ENCODE data around the gene PPP5C.
"Not testable (repeated sequence)": the region's sequence is repeated elsewhere in the genome, so short reads cannot be mapped to it uniquely, and the experiment has no call there.

Gene PPP5C

GRCh38 chr19:46366620-46367292, 19.9 kb downstream of the PPP5C start:
- no peak for DNase-seq

DNA sequence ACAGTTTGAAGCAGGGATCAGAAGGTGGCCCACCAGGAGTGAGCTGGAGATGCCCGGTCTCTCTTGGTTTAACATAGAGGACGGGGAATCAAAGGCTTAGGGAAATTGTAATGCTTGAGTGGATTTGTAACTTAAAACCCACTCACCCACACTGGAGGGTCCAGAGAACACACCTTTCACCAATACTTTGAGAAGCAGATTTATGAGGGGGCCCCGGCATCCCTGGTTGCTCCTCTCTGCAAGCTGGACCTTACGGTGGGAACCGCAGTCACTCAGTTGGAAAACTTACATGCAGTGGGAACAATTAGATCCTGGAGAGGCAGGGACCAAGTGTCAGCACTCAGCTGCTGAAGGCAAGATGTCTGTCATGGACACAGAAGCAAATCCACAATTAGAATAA, 20.5 kb downstream of the PPP5C start:
- DNase-seq, result no peak

DNA sequence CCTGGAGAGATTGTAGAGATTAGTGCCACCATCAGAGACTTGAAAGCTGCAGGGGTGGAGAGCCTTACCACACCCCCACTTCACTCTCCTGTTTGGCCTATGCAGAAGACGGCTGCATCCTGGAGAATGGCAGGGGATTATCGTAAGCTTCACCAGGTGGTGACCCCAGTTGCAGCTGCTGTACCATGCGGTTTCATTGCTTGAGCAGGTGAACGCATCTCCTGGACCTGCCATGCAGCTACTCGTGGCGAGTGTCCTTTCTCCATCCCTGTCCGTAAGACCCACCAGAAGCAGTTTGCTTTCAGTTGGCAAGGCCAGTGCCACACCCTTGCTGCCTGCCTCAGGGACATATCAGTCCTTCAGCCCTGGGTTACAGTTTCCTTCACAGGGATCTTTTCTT, 21.2 kb downstream of the PPP5C start:
- no peak for DNase-seq

DNA sequence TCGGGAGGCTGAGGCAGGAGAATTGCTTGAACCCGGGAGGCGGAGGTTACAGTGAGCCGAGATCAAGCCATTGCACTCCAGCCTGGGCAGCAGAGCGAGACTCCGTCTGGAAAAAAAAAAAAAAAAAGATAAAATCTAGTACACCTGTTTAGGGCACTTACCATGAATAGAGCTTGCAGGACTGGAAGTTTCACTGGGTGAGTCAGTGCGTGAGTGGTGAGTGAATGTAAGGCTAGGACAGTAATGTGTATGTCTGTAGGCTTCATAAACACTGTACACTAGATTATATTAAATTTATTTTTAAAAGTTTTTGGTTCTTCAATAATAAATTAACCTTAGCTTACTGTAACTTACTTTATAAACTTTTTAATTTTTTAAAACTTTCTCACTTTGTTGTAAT, 22.9 kb downstream of the PPP5C start:
- no peak for DNase-seq

DNA sequence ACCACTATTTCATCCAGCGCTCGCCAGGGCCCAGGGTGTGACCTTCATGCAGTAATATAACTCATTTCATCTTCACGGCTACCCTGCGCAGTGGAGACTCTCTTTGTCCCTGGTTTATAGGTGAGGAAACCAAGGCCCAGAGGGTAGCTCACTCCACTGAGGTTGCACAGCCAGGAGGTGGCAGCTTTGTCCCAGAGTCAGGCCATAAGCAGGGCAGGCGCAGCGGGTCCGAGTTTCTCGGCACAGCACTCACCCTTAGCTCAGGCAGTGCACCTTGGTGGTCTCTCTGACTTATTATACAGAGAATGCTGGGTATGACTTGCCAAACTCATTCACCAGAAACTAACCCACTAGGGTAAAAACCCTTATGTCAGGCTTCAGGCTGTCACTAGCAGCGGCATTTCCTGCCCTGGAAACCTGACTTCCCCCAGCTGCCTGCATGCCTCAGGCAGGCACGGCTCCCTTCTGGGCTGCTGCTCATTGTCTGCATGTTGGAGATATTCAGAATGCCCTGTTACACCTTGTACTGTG, 24.5 kb downstream of the PPP5C start:
- DNase-seq, result no peak

- DNase-seq, result no peak
Measured at GRCh38 chr19:46372901-46373490, 26.1 kb downstream of the PPP5C start.

- no peak for DNase-seq
Measured at GRCh38 chr19:46373491-46374359, 26.8 kb downstream of the PPP5C start.

GRCh38 chr19:46374536-46375475, 27.9 kb downstream of the PPP5C start:
- no peak for DNase-seq

DNA sequence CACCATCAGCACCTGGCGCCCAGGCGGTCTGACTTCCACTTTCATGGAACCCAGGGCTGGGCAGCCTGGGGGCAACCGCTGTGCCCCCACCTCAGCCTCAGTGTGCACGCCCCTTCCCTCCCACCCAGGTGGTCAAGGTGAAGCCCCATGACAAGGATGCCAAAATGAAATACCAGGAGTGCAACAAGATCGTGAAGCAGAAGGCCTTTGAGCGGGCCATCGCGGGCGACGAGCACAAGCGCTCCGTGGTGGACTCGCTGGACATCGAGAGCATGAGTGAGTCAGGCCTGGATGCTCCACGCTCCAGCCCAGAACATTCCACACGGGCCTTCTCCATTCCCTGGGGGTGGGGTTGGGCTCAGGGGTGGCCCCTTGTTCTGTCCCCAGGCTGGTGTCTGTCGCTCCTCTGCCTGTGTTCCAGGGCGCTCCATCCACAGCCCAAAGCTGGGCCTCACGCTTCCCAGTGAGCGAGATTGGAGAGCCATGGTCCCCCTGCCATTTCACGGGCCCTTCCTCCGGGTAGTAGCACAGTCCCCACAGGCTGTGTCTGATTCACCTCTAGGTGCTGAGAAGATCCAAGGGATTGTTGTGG, 28.7 kb downstream of the PPP5C start:
- DNase-seq, result not testable (repeated sequence)

DNA sequence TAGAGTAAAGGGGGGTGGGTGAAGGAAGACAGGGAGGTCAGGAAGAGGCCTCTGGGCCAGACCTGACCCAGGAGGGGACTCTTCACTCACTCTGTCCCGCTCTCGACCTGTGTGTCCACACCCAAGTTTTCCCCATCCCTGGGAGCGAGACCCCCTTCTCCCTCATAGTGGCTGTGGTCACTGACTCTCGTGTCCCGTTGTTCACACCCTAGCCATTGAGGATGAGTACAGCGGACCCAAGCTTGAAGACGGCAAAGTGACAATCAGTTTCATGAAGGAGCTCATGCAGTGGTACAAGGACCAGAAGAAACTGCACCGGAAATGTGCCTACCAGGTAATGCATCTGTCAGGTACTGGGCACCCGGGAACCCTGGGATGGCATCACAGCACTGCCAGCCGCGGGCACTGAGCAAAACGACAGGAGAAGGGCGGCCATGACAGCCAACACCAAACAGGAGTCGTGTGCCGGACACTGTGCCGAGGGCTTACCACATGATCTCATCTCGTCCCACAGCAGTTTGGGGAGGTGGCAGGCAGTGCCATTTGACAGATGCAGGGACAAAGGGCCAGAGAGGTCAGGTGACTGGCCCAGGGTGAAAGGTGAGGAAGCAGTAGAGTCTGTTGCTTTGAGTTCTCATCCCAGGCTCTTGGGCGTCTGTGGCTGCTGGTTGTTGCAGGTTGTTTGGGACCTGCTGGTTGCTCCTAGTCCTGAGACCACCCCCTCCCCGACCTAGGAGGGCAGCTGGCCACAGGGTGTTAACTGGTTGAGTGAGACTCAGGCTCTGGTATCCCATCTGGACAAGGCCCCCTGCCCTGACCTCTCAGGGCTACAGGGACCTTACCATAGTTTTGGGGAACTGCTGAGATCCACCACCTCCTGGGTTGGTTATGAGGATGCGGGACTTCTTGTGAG, 29.6 kb downstream of the PPP5C start:
- DNase-seq, result no peak

- DNase-seq, result no peak
Measured at GRCh38 chr19:46378268-46378667, 31.4 kb downstream of the PPP5C start.

- DNase-seq, result no peak
Measured at GRCh38 chr19:46380690-46381089, 33.8 kb downstream of the PPP5C start.

DNA sequence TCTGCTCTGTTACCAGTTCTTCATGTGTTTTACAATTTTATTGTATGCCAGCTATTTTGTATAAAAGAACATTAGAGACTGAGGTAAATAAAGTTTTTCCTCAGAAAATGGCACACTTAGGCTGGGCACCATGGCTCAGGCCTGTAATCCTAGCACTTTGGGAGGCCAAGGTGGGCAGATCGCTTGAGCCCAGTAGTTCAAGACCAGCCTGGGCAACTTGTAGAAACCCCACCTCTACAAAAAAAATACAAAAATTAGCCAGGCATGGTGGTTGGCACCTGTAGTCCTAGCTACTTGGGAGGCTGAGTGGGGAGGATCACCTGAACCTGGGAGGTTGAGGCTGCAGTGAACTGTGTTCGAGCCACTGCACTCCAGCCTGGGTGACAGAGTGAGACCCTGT, 34.5 kb downstream of the PPP5C start:
- no peak for DNase-seq

- no peak for DNase-seq
Measured at GRCh38 chr19:46381756-46382345, 35.0 kb downstream of the PPP5C start.

- no peak for DNase-seq
Measured at GRCh38 chr19:46383171-46383815, 36.4 kb downstream of the PPP5C start.

DNA sequence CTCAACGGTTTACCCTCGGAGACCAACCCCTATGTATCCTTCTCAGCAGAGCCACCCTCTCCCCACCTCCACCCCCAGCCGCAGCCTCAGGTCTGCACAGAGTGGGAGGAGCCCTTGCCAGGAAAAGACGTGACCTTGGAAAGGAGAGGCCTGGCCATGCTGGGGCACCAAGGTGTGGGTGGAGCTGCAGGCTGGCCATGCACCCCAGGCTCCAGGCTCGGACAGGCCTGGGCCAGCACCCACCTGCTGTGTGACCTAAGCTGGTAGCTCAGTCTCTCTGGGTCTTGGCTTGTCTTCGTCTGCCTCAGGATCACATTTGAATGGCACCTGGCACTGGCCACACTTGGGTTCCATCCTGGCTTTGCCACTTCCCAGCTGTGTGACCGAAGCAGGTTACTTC, 37.0 kb downstream of the PPP5C start:
- DNase-seq, result no peak

GRCh38 chr19:46384396-46384795, 37.5 kb downstream of the PPP5C start:
- DNase-seq, result no peak

DNA sequence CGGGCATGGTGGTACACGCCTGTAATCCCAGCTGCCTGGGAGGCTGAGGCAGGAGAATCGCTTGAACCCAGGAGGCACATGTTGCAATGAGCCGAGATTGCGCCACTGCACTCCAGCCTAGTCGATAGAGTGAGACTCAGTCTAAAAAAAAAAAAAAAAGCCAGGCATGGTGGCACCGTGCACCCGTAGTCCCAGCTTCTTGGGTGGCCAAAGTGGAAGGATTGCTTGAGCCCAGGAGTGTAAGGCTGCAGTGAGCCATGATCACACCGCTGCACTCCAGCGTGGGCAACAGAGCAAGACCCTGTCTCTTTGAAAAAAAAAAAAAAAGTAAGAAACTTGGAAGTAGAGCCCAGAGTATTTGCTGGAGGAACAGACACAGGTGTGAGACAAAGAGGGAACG, 38.7 kb downstream of the PPP5C start:
- DNase-seq, result no peak

DNA sequence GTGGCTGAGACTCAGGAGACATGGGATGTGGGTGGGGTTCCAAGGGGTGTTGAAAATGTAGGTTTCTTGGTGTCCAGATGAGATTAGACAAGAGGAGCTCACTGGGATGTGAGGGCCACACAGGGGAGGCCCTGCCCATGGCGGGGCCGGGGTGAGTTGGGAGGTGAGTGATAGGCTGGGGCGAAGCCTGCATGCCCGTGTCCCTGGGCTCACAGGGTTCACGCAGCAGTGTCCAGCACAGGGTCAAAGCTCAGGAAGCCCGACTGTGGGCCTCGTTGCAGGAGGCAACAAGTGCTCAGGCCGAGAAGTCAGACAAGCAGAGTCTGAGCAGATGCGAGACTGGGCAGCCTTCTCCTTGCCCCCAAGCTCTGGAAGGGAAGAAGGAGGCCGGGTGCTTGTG, 39.3 kb downstream of the PPP5C start:
- no peak for DNase-seq
